22Rv1 (cell line): Measurements from ENCODE around the gene RFX7.

Source experiments
- H3K27ac ChIP-seq: fragments of 450-650 bp; 2 replicates; pipeline ENCODE4 v1.5.1; 2017
- CTCF ChIP-seq: fragments of 450-650 bp; IDR thresholded peaks from 2 replicates; pipeline ENCODE4 v1.5.1; 2017; ENCODE audit warnings: mild to moderate bottlenecking
- ZFX ChIP-seq: fragments of 450-650 bp; IDR thresholded peaks from 2 replicates; pipeline ENCODE4 v1.6.1; 2017; ENCODE audit warnings: antibody characterized with exemption, borderline replicate concordance

The RFX7 gene

GRCh38 chr15:56124391-56124790, 119.3 kb downstream of the RFX7 start:
- TF ChIP-seq ZFX (no peak), CTCF (no peak)
- H3K27ac ChIP-seq: no peak overlapping the region

GRCh38 chr15:56105855-56106254, 137.8 kb downstream of the RFX7 start:
- no peak overlapping the region for H3K27ac ChIP-seq
- no peak for TF ChIP-seq ZFX
- TF ChIP-seq CTCF: no peak

GRCh38 chr15:56102441-56102840, 141.2 kb downstream of the RFX7 start:
- H3K27ac ChIP-seq: no peak overlapping the region
- TF ChIP-seq ZFX (no peak), CTCF (no peak)

- no peak overlapping the region for H3K27ac ChIP-seq
Observed at GRCh38 chr15:56099311-56099710, 144.4 kb downstream of the RFX7 start.

DNA sequence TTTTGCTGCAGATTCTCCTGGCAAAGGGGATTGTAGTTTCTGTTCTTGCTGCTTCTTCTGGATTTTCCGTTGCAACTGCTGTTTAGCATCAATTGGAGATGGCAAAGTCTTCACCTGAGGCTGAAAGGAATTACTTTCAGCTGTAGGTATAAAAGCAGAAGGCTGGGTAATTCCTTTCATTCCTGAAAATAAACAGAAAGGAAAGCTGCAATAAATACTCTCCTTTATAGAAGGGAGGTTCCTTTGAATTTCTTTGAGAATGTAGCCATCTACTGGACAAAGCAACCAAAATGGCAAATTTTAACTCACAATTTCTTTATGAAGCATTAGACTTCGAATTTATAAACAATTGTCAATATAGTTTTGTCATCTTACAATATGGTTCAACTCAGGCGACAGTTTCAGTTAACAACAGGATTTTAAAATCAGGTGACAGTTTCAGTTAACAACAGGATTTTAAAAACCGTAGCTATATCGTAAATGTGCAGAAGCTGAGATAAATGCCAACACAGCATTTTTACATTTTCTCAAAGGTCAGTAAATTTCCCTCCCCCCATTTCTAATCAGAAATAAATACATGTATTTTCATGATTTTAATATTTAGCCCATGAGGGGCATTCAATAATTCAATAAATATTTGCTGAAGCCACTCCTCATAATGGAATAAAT, 145.3 kb downstream of the RFX7 start:
- no peak for TF ChIP-seq CTCF
- no peak for TF ChIP-seq ZFX
- no peak overlapping the region for H3K27ac ChIP-seq

More at GRCh38 chr15:56099311-56099710, 144.4 kb downstream of the RFX7 start:
- TF ChIP-seq CTCF (no peak), ZFX (no peak)

GRCh38 chr15:56095406-56095805, 148.3 kb downstream of the RFX7 start:
- TF ChIP-seq CTCF (no peak), ZFX (no peak)
- H3K27ac ChIP-seq: no peak overlapping the region

DNA sequence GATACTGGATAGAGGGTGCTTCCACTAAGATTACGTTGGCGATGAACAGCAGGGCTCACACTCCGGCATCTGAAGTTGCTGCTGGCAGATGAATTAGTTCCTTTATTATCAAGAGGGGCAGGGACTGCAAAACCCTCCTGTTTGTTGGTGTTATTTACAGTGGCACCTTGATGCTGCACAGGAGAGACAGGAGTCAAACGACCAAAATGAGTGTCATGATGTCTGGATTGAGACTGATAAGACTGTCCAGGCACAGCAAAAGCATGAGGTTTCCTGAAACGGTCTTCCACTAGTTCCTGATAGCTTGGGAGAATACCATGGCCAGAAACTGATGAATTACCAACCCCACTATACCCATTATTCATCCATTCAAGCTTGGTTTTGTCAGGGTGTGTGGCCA, 149.5 kb downstream of the RFX7 start:
- TF ChIP-seq ZFX: no peak
- no peak for TF ChIP-seq CTCF
- H3K27ac ChIP-seq: no peak overlapping the region
